Limb (tissue), 2 donors: ENCODE data around the gene CRIM1.

ENCODE experiments used
- DNase-seq, 2 donors: peaks; one replicate each; pipeline ENCODE4 v3.0.0-alpha.2; 2016; ENCODE audit errors: extremely low spot score in 2 of 2

Gene CRIM1

DNA sequence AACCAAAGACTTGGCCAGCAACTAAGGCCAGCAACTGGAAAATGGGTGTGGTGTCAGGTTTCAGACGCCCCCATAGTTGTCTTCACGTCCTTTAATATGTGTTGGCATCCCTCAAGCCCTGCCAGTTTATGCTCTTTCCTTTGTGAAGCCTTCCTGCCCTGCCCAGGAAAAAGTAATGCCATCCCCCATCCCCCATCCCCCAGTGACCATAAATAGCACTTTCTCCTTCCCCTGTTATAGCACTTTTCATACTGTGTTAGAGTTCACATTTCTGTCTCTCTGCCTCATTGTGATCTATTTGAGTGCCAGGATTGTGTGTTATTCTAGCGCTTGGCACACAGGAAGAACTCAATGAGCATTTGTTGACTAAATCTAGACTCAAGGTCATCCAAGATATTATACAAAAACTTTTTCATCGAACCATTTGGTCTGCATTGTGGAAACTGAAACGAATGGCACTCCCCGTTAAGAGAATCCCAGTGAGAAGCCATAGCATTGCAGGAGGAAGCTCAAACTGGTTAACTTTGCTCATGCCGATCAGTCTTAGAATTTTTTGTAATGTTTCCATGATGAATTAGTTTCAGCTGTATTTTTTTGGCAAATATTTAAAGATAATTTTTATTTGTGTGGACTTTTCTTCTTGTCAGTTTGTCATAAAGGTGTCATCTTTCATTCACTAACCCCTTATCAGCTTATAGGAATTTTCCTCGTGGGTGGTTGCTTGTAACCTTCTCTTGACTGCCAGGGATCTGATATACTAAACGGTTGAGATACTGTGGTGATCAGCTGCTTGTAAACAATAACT lies 15.7 kb downstream of the CRIM1 start:
- DNase-seq: no peak

DNA sequence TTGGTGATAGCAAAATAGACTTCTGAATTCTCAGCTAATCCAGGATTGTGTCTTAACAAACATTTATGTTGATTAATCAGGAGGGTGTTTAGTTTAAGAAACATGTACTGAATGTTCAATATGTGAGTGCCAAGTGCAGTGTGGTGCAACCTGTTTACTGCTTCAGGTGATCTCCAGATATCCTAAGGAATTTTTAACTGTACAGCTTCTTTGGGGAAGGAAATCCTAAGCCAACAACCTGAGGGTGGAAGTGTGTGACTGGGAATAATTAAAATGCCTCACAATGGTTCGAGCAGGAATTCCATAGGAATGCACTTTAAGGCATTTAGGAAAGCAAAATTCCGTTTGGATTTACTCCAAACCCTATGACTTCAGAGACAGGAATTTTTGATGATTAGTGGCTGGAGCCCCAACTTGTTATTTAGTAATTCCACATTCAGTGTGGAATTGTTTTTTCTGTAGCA lies 16.4 kb downstream of the CRIM1 start:
- DNase-seq: no peak

DNA sequence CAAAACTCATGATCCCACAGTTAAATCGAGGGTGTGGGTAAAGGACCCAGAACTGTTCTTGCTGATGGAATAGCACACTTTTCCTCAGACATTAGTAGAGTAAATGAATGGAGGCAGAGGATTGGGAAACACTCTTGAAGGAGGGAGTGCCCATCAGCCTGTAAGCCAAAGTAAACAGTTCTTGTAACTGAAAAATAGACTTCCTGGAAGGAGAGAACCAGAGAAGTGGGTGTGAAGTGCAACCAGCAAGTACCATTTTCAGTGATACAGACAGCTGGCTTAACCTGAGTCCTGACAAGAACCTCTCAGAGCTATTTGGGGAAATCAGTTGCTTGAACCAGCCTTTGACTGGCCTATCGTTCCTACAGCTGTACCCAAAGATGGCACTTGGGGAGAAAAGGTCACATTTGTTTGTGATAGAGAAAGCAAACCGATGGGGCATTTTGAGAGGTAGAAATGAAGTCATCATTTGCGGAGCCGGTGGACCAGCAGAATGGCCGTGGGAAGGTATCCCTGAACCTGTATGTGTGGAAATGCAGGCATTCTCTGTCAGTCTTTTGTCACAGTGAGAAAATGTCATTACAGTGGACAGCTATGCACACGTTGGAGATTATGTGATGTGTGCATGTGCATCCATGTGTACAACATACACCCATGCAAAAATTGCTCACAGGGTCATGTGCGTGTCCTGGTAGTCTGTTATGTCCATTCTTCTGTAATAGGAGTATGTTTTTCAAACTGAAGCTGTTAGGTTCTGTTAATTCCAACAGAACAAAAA lies 17.8 kb downstream of the CRIM1 start:
- no peak for DNase-seq

DNA sequence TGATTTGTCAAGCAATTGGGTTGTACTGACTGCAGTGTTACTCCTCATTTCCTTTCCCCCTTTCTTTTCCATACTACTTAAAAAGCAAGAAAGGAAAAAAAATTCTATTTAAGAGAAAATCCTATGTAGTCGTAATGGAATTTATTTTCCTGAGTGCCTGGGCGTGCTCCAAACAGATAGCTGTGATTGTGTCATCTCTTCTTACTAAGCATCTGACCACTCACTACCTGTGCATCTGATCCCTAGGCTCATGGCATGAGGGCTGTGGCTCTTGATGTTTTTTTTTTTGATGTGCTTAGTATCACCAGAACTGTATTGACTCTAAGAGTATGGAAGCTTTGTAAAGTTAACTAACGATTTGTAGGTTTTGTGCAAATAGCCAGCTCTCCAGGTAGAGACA lies 19.0 kb downstream of the CRIM1 start:
- no peak for DNase-seq

DNA sequence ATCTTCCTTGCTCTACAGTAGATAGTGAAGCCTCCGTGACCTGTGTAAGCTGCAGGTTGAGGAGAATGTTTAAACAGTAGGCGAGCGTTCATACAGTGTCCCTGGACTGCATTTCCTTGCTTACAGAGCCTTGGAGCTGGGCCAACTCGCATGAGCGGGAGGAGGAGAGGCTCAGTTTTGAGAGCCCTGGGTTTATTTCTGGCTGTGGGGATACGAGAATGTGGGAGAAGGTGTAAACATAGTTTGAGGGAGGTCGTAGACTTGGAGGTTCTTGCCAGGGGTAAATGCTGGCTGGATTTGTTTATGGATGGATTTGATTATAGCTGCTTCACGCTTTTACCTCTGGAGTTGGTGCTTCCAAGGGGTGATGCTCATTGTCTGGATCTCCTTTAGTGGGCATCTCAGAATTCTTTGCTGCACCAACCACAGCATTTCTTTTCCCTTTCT lies 20.8 kb downstream of the CRIM1 start:
- peak; percentile 65 to 76 for DNase-seq

DNA sequence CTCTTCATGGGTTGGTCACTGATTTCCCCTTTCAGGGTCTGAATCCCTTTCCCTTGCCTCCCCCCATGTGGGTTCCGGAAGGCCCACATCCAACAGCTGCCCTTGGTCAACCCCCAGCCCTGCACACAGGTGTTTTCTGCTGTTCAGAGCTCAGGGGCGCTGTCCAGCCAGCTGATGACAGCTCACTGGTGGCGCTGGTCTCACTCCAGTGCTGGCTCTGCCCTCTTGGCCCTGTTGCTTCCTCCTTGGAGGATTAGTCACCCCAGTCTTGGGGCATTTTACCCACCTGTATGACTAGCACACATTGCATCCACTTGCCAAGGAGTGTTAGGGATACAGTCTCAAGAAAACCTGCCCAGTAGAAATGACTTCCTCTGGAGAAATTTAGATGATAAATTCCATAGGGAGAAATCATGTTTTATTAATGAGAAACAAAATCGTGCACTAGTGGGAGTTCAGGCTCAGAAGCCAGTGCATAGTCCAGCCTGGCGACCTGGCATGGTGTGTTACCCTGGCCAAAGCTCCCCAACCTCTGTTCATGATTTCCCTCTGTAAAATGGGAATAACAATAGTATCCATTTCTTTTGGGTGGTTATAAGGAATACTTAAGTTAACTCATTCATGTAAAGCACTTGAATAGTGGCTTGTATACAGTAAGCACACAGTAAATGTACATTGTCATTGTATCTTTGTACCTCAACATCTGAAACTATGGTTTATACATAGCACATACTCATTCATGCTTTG lies 21.6 kb downstream of the CRIM1 start:
- no peak for DNase-seq

DNA sequence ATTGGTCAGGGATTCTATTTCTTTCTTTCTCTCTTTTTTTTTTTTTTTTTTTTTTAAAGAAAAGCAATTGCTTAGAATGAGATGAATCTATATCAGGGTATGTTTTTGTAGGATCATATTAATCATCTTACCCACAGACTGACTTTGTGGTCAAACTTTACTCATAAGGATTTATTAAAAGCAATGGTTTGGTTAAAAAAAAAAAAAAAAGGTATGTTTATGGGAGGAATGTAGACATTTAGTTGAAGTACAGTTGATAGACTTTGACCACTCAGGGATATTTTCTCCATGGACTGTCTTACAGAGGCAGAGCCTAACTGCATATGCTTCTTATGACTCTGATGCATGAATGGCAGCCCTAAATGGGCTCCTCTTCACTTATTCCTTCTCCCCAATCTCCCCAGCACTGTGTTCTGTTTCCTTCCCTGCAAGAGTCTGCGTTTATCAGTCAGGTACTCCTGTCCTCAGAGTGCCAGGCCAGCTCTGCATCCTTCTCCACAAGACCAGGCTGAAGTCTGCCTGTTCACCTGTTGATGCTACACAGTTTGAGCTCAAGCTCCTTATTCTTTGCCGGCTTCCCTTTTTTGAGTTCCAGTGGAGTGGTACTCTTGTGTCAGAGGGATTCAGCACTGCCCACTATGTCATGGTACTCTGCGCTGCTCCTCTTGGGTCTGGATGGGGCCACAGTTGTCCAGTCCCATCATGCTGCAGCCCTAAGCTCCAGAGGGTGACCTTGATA lies 24.3 kb downstream of the CRIM1 start:
- DNase-seq: no peak

DNA sequence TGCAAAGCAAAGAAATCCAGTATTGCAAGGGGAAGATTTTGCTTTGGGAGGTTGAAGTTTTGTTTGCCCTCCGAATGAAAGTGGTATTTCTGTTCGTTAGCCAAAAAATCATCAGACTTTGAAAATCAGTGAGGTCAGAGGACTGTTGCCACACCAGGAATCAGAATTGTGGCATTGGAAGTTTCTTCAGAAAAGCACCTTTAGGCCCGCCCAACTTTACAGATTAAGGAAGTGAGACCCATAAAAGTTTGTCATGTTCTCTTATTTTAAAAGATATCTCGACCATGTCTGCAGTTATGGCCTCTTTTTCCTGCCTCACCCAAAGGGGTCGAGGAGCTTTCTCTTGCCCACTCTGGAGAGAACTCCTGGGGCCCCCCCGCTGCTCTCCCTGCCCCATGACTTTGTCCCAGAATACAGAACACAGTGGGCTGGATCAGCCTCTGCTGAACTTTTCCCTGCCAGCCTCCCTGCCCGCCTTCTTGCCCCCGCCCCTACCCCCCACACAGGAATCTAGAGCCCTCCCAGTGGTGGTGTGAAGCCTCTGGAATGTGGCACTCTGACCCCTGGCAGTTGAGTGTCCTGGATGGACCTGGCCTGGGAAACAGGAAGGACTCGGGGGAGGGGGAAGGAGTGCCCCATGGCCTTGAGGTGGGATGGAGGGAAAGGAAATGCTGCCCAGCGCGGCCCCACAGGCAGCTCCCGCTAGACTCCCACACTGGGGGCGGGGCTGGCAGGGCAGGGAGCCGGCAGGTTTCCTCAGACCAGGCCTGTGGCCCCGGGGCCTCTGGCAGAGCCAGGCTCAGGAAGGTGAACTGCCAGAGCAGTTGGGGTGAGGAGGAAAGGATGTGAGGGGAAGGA lies 25.3 kb downstream of the CRIM1 start:
- no peak for DNase-seq

DNA sequence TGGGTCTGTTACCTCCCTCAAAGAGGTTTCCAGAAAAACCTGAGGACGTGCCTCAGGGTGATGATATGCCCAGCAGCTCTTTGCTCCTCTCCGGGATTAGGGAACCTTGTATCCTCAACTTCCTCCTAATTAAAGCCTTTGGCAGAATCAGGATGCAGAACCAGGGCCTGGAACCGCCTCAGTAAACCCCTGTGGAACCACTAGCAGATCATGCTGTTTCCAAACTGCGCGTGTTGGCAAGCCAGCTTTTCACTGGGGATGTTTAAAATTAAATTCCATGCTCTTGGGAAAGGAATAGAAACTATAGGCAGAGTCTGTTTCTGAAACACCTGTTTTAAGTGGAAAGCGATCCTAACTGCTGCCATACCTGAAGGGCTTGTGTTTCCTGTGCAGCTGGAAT lies 26.4 kb downstream of the CRIM1 start:
- DNase-seq: no peak

DNA sequence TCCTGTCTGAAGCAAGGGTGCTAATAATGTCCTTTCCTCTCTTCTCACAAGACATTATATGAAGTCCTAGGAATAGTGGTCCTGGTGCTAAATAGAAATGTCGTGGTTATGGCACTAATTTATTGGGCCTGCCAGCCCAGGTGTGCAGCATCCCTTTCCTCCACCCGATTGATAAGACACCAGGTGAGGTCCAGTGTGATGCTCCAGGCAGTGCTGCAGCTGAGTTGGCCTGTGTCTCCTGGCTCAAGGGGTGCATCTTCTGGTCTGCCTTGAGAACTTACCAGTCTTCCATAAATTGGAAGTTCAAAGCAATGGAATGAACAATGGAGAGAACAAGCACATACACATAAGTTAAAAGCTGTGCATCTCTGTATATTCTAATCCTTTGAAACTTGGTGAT lies 26.9 kb downstream of the CRIM1 start:
- no peak for DNase-seq

DNA sequence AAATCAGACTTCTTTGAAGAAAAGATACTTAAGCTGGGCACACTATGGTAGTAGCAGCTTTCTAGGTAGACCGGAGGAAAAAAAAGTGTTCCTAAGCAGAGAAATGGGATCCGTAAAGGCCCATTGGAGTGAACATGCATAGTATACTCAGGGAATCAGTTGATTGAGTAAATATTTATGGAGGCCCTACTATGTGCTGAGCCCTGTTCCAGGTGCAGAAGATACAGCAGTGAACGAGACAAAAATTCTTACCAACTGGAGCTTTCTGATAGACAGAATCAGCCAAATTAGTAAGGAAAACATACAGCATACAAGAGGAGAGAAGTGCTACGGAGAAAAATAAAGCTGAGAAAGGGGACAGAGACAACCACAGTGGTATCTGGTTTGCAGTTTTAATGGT lies 28.1 kb downstream of the CRIM1 start:
- no peak for DNase-seq

DNA sequence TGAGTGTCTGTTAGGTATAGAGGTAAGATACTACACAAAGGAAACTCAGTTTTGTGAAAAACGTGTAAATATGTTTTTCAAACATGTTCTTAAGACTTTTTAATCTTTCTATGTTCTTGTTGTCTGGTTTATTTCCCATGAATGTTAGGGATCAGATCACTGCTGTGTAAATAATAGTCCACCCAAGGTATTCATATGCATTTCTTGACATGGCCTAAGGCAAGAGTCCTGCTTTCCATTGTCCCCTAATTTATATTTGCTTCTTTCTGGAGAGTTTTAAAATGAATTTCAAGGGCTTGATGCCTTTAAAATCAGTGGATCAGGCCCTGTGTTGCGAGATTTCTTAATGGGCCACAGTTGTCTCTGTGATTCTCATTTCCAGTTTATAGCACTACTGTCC lies 28.9 kb downstream of the CRIM1 start:
- DNase-seq: no peak

DNA sequence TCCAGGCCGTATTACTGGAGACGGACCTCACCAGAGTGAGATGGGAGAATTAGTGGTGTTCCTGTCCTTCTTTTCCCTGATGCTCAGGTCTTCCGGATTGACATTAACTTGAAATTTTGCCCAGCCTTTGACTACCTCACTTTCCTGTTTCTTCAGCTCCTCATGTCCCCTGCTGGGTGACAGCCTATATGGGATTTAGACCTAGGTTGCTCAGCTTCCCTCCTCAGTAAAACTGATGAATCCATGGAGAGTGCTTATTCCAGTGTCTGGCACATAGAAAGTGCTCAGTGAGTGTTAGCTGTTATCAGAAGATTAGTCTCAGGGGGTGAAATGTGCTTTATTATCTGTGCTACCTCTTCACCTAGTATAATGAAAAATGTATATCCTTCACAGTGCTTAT lies 30.0 kb downstream of the CRIM1 start:
- DNase-seq: no peak

DNA sequence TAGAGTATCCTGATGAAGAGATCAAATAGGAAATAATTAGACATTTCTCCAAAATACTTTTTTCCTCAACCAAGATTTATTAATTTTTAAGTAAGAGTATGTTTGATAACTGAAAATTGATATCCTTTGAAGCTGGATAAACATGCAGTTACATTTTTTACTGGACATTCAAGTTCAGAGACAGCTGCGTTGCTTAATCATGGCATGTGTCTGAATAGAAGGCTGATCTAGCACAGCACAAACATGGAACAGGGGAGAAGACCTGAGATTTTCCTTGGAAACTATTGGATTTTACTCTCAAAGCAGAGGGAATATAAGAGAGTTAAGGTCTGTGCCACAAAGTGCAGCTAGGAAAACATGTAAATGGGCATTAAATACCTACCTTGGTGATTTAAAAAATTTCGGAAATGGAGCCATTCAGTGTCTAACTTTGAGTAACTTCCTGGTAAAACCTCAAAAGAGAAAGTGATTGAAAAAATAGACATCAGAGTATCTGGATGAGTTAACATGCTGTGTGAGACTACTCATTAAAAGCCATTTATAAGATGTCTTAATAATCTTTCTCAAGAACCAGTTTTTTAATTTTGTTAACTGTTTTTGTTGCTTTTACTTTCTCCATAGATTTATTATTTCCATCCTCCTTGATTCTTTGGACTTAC lies 31.8 kb downstream of the CRIM1 start:
- no peak for DNase-seq

DNA sequence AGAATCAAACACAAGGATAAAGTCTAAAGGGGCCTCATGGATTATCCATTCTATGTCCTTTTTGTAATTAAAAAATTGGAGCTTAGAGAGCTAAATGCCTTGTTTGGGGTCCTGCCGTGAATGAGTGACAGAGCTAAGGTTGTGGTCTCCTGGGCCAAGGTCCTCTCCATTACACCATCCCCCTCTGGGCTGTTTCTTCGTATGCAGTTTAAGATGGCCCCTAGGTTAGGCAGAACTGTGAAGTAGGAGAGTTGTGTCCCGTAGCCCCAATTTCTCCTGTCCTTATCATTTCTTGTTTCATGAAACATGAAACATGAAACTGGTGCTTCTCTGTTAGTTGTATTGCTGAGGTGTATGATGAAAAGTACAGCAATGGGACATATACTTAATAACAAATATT lies 32.9 kb downstream of the CRIM1 start:
- no peak for DNase-seq

DNA sequence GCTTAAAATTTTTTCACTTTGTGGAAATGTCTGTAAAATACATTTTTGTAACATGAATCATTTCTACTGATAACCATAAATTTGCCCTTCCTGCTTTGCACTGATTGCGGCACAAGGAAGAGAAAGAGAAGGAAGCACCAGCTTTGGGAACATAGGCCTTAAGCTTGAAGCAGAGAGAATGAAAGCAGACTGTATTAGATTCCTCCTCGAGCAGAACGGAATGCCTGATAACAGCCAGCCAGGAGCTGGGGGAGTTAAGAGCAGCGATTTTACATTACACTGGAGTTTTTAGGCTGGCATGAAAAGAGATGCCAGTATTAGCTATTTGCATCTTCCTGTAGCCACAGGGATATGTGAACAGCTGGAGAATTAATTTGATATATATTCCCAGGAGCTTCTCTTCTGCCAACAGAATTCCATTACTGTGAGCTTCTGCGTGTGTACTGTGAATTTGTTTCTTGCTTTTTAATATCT lies 33.5 kb downstream of the CRIM1 start:
- peak in 1 of 2 donors; percentile 56 for DNase-seq

DNA sequence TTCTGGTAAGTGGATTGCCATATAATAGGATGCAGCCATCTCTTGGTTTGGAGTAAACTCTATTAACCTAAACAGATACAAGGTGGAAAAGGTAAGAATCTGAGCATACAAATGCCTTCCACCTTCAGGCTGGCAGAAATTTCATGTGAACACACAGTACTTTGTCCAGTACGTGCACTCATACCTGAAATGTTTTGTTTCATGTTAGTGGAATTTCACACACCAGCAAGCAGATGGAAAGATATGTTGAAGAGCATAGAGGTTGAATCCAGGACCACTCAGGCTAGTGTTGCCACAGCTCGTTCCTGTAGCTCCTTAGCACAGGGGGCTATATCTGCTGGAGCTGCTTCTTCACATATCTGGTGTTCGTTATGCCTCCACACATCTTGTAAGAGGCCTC lies 34.0 kb downstream of the CRIM1 start:
- no peak for DNase-seq

DNA sequence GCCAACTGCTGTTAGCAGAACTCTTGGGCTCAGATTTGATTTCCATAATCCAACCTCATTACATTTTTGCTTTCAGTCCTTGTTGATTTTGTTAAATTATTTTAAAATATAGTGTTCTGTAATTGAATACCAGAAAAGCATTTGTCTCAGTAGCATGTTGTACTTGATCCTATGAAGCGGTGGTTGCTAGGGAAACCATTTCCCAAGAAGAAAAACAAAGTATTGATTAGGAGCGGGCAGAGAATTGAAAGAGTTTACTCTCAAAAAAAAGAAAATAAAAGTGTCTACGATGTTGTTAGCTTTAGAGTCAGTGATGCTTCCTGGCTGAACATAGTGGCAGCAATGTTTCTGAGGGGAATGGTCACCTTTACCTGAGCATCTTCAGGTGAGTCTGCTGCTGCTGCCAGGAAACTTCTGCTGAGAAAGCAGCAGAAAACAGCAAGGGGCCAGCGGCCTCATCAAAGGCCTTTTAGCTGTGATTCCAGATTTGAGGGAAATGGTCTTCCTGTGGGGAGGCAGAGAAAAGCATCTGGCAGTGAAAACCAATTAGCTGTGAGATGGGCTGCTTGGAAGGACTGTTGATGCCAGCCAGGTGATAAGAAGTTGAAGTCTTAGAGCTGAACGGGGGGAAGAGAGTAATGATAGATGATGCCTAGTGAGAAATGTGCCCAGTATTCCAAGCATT lies 37.1 kb downstream of the CRIM1 start:
- no peak for DNase-seq

DNA sequence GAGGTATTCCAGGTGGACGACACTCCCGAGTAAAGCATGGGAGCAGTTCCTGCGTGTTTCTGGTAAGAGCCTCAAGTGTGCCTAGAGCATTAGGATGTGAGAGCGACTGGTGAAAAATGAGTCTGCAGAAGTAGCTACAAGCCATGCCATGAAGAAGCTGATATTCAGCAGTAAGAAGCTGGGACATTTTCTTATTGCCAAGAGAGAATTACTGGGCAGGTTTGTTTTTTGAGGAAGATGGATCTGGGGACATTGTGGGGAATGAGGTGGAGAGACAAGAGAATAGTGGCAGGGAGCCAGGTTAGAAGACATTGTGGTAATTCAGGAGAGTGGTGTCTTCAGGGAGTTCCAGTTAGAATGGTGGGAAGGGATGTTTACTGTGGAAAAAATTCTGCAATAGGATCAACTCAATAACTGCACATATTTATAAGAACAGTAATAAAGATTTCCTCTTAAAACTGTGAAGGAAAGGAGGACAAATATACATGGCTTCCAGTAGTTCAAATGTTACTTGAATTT lies 38.2 kb downstream of the CRIM1 start:
- DNase-seq: no peak
